Stimulated activated CD8-positive, alpha-beta memory T cell treated with anti-CD3 and anti-CD28 coated beads, Interleukin-2, amount 100 ng/mL, for 48 hours (primary cell): ENCODE data around the gene C6orf163.
"Not testable (repeated sequence)": the region's sequence is repeated elsewhere in the genome, so short reads cannot be mapped to it uniquely, and the experiment has no call there.

Experiments used
- DNase-seq, 2 donors: peaks; one replicate each; pipeline ENCODE4 v3.0.0-alpha.2; 2020; ENCODE audit warnings: low read depth in 2 of 2

C6orf163 gene

DNA sequence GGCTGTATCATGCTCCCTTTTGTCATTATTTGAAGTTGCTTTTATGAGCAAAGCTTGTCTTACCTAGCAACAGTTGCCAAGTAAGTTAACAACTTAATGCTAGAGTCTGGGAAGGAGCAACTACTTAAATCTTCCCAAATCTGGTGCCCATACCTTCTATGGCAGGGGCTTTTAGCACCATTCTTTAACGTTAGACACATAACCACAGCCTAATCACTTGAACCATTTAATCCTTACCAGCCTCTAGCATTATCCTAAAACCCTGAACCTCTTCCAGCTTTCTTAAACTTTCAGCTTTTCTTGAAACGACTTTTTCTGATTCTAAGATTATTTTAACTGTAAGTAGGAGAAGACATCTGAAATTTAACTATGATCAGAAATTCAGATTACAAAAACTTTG lies at the start of gene C6orf163:
Gene C6orf163, plus strand, starts transcription at position 83 of the 400 bp plus-strand sequence. Its CDS starts 287 bp downstream, at position 370.
- no peak for DNase-seq

- DNase-seq = no peak
Observed at GRCh38 chr6:87297119-87297518, 47.5 kb upstream of the C6orf163 start.

- DNase-seq = not testable (repeated sequence)
Observed at GRCh38 chr6:87301277-87301676, 43.3 kb upstream of the C6orf163 start.

DNA sequence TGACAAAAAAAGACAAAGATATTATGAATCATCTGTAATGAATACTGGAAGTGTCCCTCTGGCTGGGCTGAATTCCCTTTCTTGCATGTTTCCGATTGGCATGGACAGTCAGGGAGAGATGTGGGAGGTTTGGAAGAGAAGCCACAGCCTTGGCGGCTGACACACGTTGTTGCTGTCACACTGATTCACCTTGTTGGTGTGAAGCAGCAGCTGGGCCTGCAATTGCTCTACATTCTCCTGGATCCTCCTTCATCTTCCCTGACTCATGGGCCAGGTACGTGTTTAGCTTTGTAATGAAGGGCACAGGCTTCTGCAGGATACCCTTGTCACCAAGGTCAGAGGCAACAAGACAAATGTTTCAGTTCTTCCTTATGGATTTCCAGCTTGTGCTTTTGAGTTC lies 35.6 kb upstream of the C6orf163 start:
- DNase-seq = no peak

DNA sequence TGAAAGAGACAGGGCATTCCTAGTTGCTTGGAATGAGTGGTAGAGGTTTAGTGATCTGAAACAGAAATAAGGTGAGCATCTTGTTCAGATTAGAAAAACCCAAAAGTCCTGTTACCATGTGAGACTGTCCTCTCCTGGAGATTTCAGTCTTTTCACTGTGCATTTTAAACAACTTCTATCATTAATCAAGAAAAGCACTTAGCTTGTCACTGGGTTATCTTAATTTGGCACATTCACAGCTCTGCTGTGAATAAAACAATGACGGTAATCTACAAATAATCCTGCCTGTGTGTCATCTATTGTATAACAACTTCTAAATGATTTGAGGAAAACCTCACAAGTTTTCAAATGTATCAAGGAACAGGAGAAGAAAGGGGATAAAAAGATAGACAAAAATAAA lies 31.8 kb upstream of the C6orf163 start:
- no peak for DNase-seq

GRCh38 chr6:87315071-87315470 lies 29.5 kb upstream of the C6orf163 start:
- DNase-seq = no peak

DNA sequence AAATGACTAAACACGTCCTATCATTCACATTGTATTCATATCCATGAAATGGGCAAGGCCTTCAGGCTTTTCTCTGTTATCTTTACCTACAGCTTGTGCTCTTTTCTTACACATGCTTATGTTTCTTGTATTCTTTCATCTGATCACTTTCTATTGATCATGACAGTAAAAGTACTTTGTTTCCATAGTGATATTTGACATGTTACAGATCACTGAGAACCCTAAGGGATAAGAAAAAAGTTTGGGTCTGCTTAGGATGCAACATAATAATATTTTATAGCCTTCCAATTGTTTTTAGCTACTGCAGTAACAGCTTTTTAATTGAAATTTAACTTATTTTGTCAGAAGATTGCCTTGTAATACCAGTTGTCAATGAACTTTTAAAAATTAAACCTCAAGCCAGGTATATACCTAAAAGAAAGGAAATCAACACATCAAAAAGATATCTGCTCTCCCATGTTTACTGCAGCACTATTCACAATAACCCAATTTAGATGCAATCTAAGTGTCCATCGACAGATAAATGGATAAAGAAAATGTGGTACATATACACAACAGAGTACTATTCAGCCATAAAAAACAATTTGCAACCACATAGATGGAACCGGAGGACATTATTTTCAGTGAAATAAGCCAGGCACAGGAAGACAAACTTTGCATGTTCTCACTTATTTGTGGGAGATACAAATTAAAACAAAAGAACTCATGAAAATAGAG lies 25.2 kb upstream of the C6orf163 start:
- no peak for DNase-seq

DNA sequence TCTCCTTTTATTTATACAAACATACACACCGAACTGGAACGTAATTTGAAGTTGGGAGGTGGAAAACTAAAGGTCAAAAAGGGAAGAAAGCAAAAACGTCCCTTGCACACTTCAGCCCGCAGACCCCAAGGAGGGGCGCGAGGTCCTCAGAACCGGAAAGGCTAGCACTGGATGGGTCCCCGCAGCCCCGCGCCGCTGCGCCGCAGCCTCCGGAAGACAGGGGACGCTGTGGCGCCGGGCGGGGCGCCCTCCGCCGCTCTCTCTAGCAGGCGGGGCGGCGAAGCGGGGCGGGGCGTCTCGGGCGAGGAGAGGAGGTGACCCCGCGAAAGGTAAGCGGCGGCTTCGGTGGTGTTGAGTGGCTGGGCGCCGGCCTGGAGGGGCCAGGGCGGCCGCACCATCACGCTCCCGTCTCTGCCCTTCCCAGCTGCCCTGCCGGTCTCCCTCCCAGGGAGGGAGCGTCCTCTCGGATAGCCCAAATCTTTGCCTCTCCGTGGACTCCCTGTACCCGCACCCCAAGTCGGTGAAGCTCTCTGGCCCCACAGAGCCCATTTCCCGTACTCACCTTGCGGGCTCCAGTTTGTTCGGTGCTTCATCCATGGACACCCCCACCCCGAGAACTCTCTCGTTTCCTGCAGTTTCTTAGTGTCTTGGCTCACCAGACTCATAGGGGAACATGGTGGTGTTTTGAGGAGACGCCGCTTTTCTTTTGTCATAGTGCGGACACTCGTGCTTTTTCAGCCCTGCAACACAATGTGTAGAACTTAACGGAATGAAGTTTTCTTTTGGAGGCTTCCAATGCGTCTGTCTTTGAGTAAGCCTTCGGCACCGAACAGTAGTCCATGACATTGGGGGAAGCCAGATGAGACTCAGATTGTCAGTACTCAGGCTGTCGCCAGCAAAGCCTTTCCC lies 22.1 kb upstream of the C6orf163 start, which contains the start of gene SMIM8:
Gene SMIM8, plus strand, starts transcription at position 285 of the 909 bp plus-strand sequence. CDS start 14,444 bp downstream, outside the sequence.
- peak; percentile 80 to 89 for DNase-seq

DNA sequence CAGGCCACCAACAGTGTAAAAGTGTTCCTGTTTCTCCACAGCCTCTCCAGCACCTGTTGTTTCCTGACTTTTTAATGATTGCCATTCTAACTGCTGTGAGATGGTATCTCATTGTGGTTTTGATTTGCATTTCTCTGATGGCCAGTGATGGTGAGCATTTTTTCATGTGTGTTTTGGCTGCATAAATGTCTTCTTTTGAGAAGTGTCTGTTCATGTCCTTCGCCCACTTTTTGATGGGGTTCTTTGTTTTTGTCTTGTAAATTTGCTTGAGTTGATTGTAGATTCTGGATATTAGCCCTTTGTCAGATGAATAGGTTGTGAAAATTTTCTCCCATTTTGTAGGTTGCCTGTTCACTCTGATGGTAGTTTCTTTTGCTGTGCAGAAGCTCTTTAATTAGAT lies 20.7 kb upstream of the C6orf163 start:
- DNase-seq = not testable (repeated sequence)

DNA sequence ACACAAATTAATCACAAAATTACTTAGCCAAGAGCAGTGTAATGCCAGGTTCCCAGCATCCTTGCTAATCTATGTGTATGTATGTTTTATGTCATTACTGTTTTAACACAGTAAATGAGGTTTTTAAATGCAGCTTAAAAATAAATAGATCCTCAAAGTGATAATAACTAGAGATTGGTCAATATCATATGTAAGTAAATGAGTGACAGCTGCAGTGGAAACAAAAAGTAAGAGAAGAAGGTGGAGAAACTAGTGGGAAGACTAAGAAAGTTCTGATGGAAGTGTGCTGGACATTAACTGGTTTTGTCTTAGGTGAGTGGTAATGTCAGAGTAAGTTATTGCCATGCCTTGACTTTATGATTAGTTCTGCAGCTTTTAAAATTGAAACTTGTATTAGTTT lies 13.7 kb upstream of the C6orf163 start:
- no peak for DNase-seq

DNA sequence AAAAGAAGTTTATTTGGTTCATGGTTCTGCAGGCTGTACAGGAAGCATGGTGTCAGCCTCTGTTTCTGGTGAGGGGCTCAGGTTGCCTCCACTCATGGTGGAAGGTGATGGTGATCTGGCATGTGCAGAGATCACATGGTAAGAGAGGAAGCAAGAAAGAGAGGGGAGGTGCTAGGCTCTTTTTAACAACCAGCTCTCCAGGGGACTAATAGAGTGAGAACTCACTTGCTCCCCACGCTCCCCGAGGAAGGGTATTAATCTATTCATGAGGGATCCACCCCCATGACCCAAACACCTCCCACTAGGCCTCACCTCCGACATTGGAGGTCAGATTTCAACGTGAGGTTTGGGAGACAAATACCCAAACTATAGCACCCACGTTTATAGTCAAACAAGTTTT lies 11.6 kb upstream of the C6orf163 start:
- DNase-seq = no peak

GRCh38 chr6:87333591-87334181 lies 10.9 kb upstream of the C6orf163 start:
- DNase-seq = no peak

DNA sequence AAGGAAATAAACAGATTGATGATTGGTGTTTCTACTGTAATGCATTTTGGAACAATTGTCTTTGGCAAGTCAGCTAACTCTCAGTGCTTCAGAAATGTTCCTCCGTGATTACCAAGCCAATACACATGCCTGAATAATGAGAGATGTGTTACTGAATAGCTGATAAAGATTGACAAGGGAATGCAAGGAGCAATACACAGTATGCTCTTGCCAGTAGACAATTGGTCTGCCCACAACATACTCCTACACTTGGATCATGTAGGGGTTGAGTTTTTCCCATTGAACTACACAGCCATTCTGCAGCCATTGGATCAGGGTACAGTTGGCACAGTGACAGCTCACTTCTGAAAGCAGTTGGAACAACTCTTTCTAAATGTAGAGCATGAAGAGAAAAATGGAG lies 9.9 kb upstream of the C6orf163 start:
- DNase-seq = no peak

- DNase-seq = no peak
Observed at GRCh38 chr6:87336367-87336766, 8.2 kb upstream of the C6orf163 start.

DNA sequence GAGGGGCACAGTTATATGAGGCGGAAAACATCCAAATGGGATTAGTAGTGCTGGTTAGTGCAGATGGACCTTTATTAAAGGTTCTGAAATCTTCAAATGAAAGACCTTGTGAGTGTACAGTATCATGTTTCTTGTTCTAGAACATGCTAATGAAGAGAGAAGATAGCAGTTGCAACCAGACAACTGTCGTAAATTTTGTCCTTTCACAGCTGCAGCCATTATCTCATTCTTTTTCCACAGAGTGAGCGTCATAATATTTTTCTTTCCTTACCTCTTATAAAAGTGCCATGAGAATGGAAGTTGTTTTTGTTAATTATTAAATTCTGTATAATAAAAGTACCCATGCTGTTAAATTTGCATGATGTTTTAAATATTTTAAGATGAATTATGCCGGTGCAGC lies 4.4 kb upstream of the C6orf163 start:
- no peak for DNase-seq

DNA sequence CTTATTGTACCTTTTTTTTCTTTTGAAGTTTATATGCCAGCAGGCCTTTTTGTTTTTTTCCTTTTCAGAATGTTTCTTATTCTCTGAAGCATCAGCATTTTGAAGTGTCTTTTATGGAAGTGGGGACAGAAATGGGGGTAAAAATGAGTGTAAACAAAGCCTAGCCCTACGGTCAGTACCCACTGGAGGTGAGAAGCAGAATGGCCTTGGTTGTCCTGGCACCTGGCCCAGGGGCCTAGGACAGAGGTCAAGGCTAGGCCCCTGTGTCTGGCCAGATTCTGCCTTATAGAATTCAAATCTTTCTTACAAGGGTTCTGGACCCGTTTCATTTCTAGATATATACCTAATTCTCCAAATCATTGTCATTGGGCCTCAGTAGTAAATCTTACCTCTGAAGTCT lies 3.5 kb upstream of the C6orf163 start:
- no peak for DNase-seq

- DNase-seq = no peak
Observed at GRCh38 chr6:87341899-87342298, 2.7 kb upstream of the C6orf163 start.

- DNase-seq = no peak
Observed at GRCh38 chr6:87342829-87343228, 1.8 kb upstream of the C6orf163 start.

DNA sequence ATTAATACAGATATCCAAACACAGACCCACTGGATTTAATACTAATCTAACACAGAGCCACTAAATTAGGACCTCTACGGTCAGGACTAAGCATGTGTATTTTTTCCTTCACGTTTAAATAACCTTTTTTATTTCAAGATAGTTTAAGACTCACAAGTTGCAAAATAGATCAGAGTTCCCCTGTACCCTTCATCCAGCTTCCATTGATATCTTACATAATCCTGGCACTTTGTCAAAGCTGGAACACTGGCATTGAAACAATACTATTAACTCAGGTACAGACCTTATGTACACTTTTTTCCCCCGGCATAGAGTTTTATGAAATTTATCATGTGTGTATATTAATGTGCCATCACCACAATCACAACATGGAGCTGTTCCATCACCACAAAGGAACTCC lies 2.1 kb downstream of the C6orf163 start:
- no peak for DNase-seq

- no peak for DNase-seq
Observed at GRCh38 chr6:87349896-87350295, 5.3 kb downstream of the C6orf163 start.

DNA sequence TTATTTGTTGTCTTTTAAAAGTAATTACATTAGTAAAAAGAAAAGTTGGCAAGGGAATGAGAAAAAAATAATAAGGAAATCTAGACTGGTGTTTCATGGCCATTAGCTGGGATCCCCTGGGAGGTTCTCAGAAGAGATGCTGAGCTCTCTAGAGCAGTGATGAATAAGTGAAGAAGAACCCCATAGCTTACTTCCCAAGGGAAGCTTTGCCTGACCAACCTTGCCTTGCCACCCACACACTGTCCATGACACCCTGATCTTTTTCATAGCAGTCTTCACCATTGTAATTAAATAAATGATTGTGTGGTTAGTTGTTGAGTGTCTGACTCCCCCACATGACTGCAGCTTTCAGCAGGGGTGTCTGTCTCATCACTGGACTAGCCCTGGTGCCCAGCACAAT lies 5.9 kb downstream of the C6orf163 start:
- DNase-seq = no peak

GRCh38 chr6:87351583-87351982 lies 7.0 kb downstream of the C6orf163 start:
- no peak for DNase-seq
